Naive thymus-derived CD8-positive, alpha-beta T cell (primary cell): ENCODE results near the gene BANF1. TPM values are rescaled to one million over a fixed set of nuclear protein-coding genes. Genes with fewer than 3 reads are reported as not detected.
"Not testable (repeated sequence)": the region's sequence is repeated elsewhere in the genome, so short reads cannot be mapped to it uniquely, and the experiment has no call there.

Experiments used
- ATAC-seq, 2 donors: fragments of 150-1000 bp; cut with Tn5 transposase in 1 of 2; sonication (Bioruptor Pico), chemical (Tn5 transposase) in 1 of 2; 1 replicate in 1 of 2; 2 replicates in 1 of 2; pipeline ENCODE4 v1.10.0; 2021; ENCODE audit warnings: mild to moderate bottlenecking in 2 of 2, moderate library complexity in 2 of 2
- POLR2A ChIA-PET: fragments of 350-600 bp; sonication (Branson Sonifier 250); formaldehyde crosslinking; loops from one replicate; lab custom pipeline; 2021; ENCODE audit warnings: antibody characterized with exemption; lab: Charles Lee
- DNase-seq, 10 donors: peaks; one replicate each; pipeline versions ENCODE4 v3.0.0 to v3.0.0-alpha.2; 2020 to 2022
- H3K27ac Mint-ChIP-seq, 10 donors: one replicate each; pipeline ENCODE4 v1.8.0; 2020 to 2022; ENCODE audit warnings: mild to moderate bottlenecking in 10 of 10, mixed read lengths in 10 of 10, moderate library complexity in 4 of 10, inconsistent platforms in 1 of 10
- H3K27me3 Mint-ChIP-seq, 5 donors: one replicate each; pipeline ENCODE4 v1.8.0; 2021 to 2022; ENCODE audit warnings: mixed read lengths in 5 of 5
- H3K36me3 Mint-ChIP-seq, 3 donors: one replicate each; pipeline ENCODE4 v1.8.0; 2020 to 2022; ENCODE audit warnings: mixed read lengths in 3 of 3, mild to moderate bottlenecking in 2 of 3, inconsistent platforms in 1 of 3
- H3K4me1 Mint-ChIP-seq, 4 donors: one replicate each; pipeline ENCODE4 v1.8.0; 2021 to 2022; ENCODE audit warnings: mixed read lengths in 4 of 4
- H3K4me3 Mint-ChIP-seq, 10 donors: one replicate each; pipeline ENCODE4 v1.8.0; 2020 to 2022; ENCODE audit warnings: mild to moderate bottlenecking in 10 of 10, mixed read lengths in 10 of 10, moderate library complexity in 6 of 10, inconsistent platforms in 1 of 10
- H3K9me3 Mint-ChIP-seq, 9 donors: one replicate each; pipeline ENCODE4 v1.8.0; 2020 to 2022; ENCODE audit warnings: mixed read lengths in 9 of 9, mild to moderate bottlenecking in 3 of 9, inconsistent platforms in 1 of 9, moderate library complexity in 1 of 9
- polyA plus RNA-seq, 3 donors: library from polyadenylated mRNA; unstranded; fragments of 300-500 nt; fragmentation: Illumina TruSeq; gene quantifications; one replicate each; pipeline ENCODE4 v1.2.3, GENCODE V29; 2021
- total RNA-seq, 8 experiments: library from RNA in 2 of 8; stranded (reverse) in 2 of 8; gene quantifications; one replicate each; pipeline ENCODE4 v1.2.3 and lab custom pipeline; 2021 to 2026

Gene BANF1
- total and polyA plus RNA-seq, 5 experiments from 2014 or later, result 96.2 to 250 (median 225) TPM

GRCh38 chr11:66012946-66013761, 10.9 kb downstream of the BANF1 start:
- peak in 1 of 10 donors; percentile 55 for DNase-seq
- POLR2A ChIA-PET, result interaction anchor here (1.3 to 1.4 kb wide), 3 partner anchors 9 to 19 kb away, joined by 3 to 4 read pairs (median 4); partner anchors contain the start of gene BANF1

GRCh38 chr11:66013762-66014100, 11.4 kb downstream of the BANF1 start:
- POLR2A ChIA-PET, result interaction anchor here (0.6 kb wide), 1 partner anchor 564 kb away, joined by 4 read pairs; no protein-coding TSS in a partner anchor
- H3K9me3 Mint-ChIP-seq, result no peaks in the 10 kb centered on the region
- no peak overlapping the region for H3K4me3 Mint-ChIP-seq
- no peak overlapping the region for H3K27ac Mint-ChIP-seq
- H3K36me3 Mint-ChIP-seq, result no peaks in the 10 kb centered on the region
- H3K4me1 Mint-ChIP-seq, result peaks cover 0 to 7% (median 2%) of the 10 kb centered on the region in 4 donors
- ATAC-seq (no peak), DNase-seq (peak in 1 of 10 donors; percentile 45)
- peaks cover 1 to 15% (median 10%) of the 10 kb centered on the region in 5 donors for H3K27me3 Mint-ChIP-seq

More at GRCh38 chr11:66012946-66013761, 10.9 kb downstream of the BANF1 start:
- Mint-ChIP-seq H3K9me3 (no peaks in the 10 kb centered on the region), H3K27me3 (peaks cover 1 to 15% (median 10%) of the 10 kb centered on the region in 5 donors), H3K4me1 (peaks cover 0 to 7% (median 2%) of the 10 kb centered on the region in 4 donors), H3K36me3 (no peaks in the 10 kb centered on the region), H3K4me3 (peak overlapping the region in 1 of 10 donors; percentile 23), H3K27ac (peak overlapping the region in 2 of 10 donors; percentile 18 to 56)
- no peak for ATAC-seq

GRCh38 chr11:66014804-66015453, 12.6 kb downstream of the BANF1 start:
- Mint-ChIP-seq H3K36me3 (no peaks in the 10 kb centered on the region), H3K27me3 (peaks cover 1 to 15% (median 10%) of the 10 kb centered on the region in 5 donors), H3K27ac (no peak overlapping the region), H3K9me3 (no peaks in the 10 kb centered on the region), H3K4me3 (no peak overlapping the region), H3K4me1 (peaks cover 0 to 7% (median 2%) of the 10 kb centered on the region in 4 donors)
- DNase-seq (peak in 1 of 10 donors; percentile 41), ATAC-seq (no peak)
- POLR2A ChIA-PET, result no interaction called here

GRCh38 chr11:66015454-66015881, 13.2 kb downstream of the BANF1 start:
- ATAC-seq (no peak), DNase-seq (peak in 1 of 10 donors; percentile 30)
- Mint-ChIP-seq H3K4me3 (no peak overlapping the region), H3K27me3 (peaks cover 1 to 15% (median 7%) of the 10 kb centered on the region in 5 donors), H3K9me3 (no peaks in the 10 kb centered on the region), H3K36me3 (no peaks in the 10 kb centered on the region), H3K4me1 (peaks cover 0 to 7% (median under 1%) of the 10 kb centered on the region in 4 donors), H3K27ac (no peak overlapping the region)
- POLR2A ChIA-PET, result no interaction called here

- H3K27me3 Mint-ChIP-seq, result peaks cover 1 to 15% (median 6%) of the 10 kb centered on the region in 5 donors
- POLR2A ChIA-PET, result no interaction called here
- H3K36me3 Mint-ChIP-seq, result no peaks in the 10 kb centered on the region
- H3K4me1 Mint-ChIP-seq, result peaks cover 0 to 7% (median 2%) of the 10 kb centered on the region in 4 donors
- H3K4me3 Mint-ChIP-seq, result no peak overlapping the region
- DNase-seq (no peak), ATAC-seq (no peak)
- peak overlapping the region in 1 of 10 donors; percentile 53 for H3K27ac Mint-ChIP-seq
- no peaks in the 10 kb centered on the region for H3K9me3 Mint-ChIP-seq
Observed at GRCh38 chr11:66015936-66016792, 13.9 kb downstream of the BANF1 start.

- peaks cover 1 to 13% (median 6%) of the 10 kb centered on the region in 5 donors for H3K27me3 Mint-ChIP-seq
- H3K27ac Mint-ChIP-seq, result peak overlapping the region in 1 of 10 donors; percentile 53
- H3K4me3 Mint-ChIP-seq, result no peak overlapping the region
- peaks cover 0 to 7% (median 3%) of the 10 kb centered on the region in 4 donors for H3K4me1 Mint-ChIP-seq
- ATAC-seq, result no peak
- POLR2A ChIA-PET, result no interaction called here
- H3K9me3 Mint-ChIP-seq, result no peaks in the 10 kb centered on the region
- no peaks in the 10 kb centered on the region for H3K36me3 Mint-ChIP-seq
- DNase-seq, result no peak
Observed at GRCh38 chr11:66016793-66017177, 14.5 kb downstream of the BANF1 start.

GRCh38 chr11:66017321-66017720, 15.0 kb downstream of the BANF1 start:
- Mint-ChIP-seq H3K27ac (peak overlapping the region in 1 of 10 donors; percentile 48), H3K4me1 (peaks cover 0 to 11% (median 4%) of the 10 kb centered on the region in 4 donors), H3K4me3 (no peak overlapping the region), H3K9me3 (no peaks in the 10 kb centered on the region), H3K27me3 (peaks cover 1 to 13% (median 6%) of the 10 kb centered on the region in 5 donors), H3K36me3 (no peaks in the 10 kb centered on the region)
- DNase-seq (no peak), ATAC-seq (no peak)
- POLR2A ChIA-PET, result interaction anchor here (0.7 kb wide), 1 partner anchor 118 kb away, joined by 6 read pairs; no protein-coding TSS in a partner anchor

- H3K27ac Mint-ChIP-seq, result no peak overlapping the region
Observed at GRCh38 chr11:66020212-66020611, 17.9 kb downstream of the BANF1 start.

GRCh38 chr11:66020618-66021357, 18.5 kb downstream of the BANF1 start:
- DNase-seq (peak in 1 of 10 donors; percentile 60), ATAC-seq (no peak)
- Mint-ChIP-seq H3K36me3 (no peaks in the 10 kb centered on the region), H3K27ac (no peak overlapping the region), H3K9me3 (no peaks in the 10 kb centered on the region), H3K4me3 (peak overlapping the region in 1 of 10 donors; percentile 19), H3K4me1 (peaks cover 4 to 14% (median 7%) of the 10 kb centered on the region in 4 donors), H3K27me3 (peaks cover 1 to 8% (median 4%) of the 10 kb centered on the region in 5 donors)
- POLR2A ChIA-PET, result interaction anchor here (0.6 to 1.0 kb wide), 2 partner anchors 18 to 215 kb away, joined by 3 read pairs; no protein-coding TSS in a partner anchor

More at GRCh38 chr11:66020212-66020611, 17.9 kb downstream of the BANF1 start:
- no peaks in the 10 kb centered on the region for H3K9me3 Mint-ChIP-seq
- H3K27me3 Mint-ChIP-seq, result peaks cover 1 to 8% (median 4%) of the 10 kb centered on the region in 5 donors
- POLR2A ChIA-PET, result interaction anchor here (1.0 kb wide), 1 partner anchor 17 kb away, joined by 3 read pairs; no protein-coding TSS in a partner anchor
- H3K4me1 Mint-ChIP-seq, result peaks cover 4 to 14% (median 7%) of the 10 kb centered on the region in 4 donors
- DNase-seq (peak in 1 of 10 donors; percentile 40), ATAC-seq (no peak)
- H3K4me3 Mint-ChIP-seq, result no peak overlapping the region
- H3K36me3 Mint-ChIP-seq, result no peaks in the 10 kb centered on the region

GRCh38 chr11:66022401-66023185, 20.3 kb downstream of the BANF1 start:
- Mint-ChIP-seq H3K27me3 (peaks cover 1 to 8% (median 4%) of the 10 kb centered on the region in 5 donors), H3K4me1 (peaks cover 4 to 14% (median 6%) of the 10 kb centered on the region in 4 donors), H3K27ac (peak overlapping the region in 2 of 10 donors; percentile 15 to 19), H3K36me3 (no peaks in the 10 kb centered on the region), H3K4me3 (peak overlapping the region; percentile 14 to 81 (median 56)), H3K9me3 (no peaks in the 10 kb centered on the region)
- ATAC-seq (peak; percentile 96 to 99), DNase-seq (peak; percentile 58 to 85 (median 75))
- POLR2A ChIA-PET, result interaction anchor here (0.6 to 1.9 kb wide), 6 partner anchors 10 to 311 kb away, joined by 3 to 5 read pairs (median 4); partner anchors contain the start of genes BANF1, CST6, KAT5 and SF3B2

GRCh38 chr11:66023186-66023440, 20.8 kb downstream of the BANF1 start:
- not testable (repeated sequence) for DNase-seq, H3K4me3 Mint-ChIP-seq, ATAC-seq, H3K36me3 Mint-ChIP-seq, H3K9me3 Mint-ChIP-seq, H3K27me3 Mint-ChIP-seq
- peak overlapping the region in 1 of 10 donors; percentile 33 for H3K27ac Mint-ChIP-seq
- H3K4me1 Mint-ChIP-seq, result peaks cover 4 to 14% (median 6%) of the 10 kb centered on the region in 4 donors
- POLR2A ChIA-PET, result interaction anchor here (1.9 kb wide), 1 partner anchor 311 kb away, joined by 5 read pairs; the partner anchor contains the start of gene KAT5
